Amygdala (tissue), 56 donors: ENCODE results near the gene SH3RF3.

Experiments
- DNase-seq, 56 donors: peaks; one replicate each; lab custom pipeline; 2025; lab: John Stamatoyannopoulos, UW

The SH3RF3 gene

GRCh38 chr2:109435901-109436598 lies 307.0 kb downstream of the SH3RF3 start:
- peak in 3 of 56 donors; percentile 12 to 19 (median 18) for DNase-seq

- no peak for DNase-seq
Observed at GRCh38 chr2:109436610-109437225, 307.7 kb downstream of the SH3RF3 start.

DNA sequence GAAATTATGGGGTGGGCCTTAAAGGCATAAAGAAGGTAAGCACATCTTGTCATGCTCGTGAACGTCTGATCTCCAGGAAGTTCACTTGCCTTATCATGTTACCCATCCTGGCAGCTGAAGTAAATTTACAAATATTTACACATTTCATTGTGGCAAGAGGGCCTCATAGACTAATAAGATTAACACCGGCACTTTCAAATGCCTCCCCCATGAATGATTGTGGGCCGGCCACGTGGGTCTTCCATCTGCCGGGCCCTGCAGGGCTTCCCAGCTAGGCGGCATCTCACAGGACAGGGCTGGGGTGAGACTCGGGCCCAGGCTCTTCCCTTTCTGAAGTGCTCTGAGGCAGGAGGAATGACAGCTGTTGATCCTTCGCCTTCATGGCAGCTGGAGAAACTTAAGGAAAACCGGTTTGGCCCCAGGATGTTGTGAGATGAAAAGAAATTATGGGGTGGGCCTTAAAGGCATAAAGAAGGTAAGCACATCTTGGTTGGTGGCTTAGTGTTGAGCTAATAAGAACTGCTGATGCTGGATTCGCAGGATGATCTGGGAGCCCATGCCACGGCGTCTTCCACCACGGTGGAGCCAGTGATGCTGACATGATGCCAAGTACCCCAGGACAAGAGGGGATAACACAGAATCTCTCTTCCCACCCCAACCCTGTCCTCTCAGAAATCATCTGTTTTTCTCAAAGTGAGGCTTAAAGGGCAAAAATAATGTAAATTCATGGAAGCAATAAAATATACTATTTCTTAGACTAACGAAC lies 308.5 kb downstream of the SH3RF3 start:
- DNase-seq, result no peak

GRCh38 chr2:109438146-109438545 lies 309.1 kb downstream of the SH3RF3 start:
- DNase-seq, result no peak

DNA sequence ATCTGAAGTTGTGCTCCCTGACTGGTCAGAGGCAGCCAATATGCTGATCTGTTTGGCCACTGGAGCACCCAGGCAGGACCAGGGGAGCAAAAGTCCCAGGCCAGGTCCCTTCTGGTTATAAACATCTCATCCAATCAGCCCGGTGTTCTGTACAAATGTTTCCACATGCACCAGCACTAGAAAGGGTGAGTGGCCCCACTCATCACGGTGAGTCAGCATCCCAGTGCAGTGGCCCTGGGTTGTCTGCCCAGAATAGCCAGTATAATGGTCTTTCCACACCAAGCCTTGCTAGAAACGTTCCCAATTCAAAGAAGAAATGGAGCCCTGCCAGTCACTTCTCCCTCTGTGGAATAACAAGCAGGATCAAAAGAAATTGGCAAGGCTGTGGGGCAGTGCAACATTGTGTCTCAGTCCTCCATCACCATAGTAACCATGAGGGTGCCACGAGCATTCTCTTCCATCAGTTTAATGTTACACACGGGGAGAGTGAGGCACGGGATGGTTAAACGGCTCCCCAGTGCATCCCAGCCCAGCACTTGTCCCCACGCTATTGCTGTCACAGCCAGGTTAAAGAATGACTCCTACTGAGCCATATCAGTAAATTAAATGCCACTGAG lies 309.9 kb downstream of the SH3RF3 start:
- DNase-seq, result peak in 45 of 56 donors; percentile 27 to 85 (median 57)

GRCh38 chr2:109439390-109439786 lies 310.4 kb downstream of the SH3RF3 start:
- DNase-seq, result no peak

DNA sequence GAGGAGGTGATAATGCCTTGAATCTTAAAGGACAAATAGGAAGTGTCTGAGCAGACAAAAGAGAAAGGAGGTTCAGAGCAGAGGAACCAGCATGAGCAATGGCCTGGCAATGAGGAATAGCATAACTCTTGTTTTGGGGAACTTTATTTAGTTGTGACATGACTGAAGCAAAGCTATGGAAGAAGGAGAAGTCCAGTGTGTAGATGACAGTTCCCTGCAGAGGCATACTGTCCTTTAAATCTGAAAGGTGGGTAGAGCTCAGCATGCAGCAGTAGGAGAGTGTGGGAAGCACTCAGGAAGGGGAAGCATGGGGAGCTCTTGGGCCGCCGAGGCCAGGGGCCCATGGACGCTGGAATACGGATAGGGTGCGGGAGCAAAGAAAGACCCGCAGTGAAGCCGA lies 311.0 kb downstream of the SH3RF3 start:
- peak in 1 of 56 donors; percentile 16 for DNase-seq

DNA sequence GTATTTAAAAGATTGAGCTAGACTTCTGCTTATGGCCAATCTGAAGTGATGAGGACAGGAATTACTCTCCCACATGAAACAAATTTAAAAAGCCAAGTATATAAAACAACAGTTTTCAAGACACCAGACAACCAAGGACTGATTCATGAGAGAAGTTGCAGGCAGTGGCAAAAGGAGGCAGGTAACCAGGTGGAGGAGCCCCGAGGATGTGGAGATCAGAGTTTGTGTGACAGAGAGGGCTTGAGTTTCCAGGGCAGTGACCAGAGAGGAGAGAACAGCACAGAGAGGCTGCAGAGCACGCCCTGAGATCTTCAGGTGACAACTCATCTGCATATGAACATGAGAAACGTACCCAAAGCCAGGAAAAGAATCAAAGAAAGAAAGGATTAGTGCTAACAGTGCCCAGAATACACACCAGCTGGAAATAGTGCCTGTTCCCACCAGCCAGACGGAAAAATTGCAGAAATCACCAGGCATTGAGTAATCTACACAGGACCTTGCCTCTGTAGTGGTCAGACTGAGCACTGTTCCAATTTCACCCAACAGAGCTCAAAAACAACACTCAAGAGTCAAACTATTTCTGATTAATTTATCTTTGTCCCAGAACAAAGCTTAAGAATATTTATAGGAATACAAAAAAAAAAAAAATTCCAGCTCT lies 311.6 kb downstream of the SH3RF3 start:
- no peak for DNase-seq

- DNase-seq, result no peak
Observed at GRCh38 chr2:109442715-109443319, 313.8 kb downstream of the SH3RF3 start.

- no peak for DNase-seq
Observed at GRCh38 chr2:109444916-109445315, 315.9 kb downstream of the SH3RF3 start.

DNA sequence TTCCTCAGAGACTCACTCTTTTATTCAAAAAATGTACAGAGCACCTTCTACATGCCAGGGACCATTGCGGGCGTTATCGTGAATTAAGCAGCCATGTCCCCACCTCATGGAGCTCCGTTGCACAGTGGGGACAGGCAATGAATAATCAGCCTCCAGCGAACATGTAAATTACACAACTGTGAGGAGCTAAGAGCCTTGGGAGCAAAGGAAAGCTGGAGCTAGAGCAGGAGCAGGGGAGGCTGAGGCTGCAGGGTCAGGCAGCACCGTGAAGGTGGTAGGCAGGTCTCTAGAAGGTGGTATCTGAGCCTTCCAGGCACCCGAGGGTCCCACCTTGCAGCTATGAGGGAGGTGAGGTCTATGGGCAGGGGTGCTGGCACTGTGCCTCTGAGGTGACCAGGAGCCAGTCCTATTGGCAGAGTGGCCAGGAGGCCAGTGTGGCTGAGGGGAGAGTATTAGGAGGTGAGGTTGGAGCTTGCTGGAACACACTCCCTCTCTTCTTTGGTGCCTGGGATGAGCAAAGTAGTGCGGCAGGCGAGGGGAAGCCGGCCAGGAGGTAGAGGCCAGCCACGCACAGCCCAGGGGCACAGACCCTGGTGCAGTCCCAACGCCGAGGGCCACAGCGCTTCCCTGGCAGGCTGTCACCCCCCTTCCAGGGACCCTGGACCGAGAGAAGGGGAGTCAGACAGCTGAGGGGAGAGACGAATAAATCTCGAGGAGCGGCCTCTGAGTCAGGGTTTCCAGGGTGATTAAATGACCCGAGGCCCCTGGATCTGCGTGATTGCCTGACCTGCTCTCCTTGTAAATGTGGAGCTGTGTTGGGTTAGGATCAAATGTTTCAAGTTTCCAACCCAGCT lies 317.5 kb downstream of the SH3RF3 start:
- DNase-seq, result no peak

- DNase-seq, result no peak
Observed at GRCh38 chr2:109447251-109447661, 318.3 kb downstream of the SH3RF3 start.

DNA sequence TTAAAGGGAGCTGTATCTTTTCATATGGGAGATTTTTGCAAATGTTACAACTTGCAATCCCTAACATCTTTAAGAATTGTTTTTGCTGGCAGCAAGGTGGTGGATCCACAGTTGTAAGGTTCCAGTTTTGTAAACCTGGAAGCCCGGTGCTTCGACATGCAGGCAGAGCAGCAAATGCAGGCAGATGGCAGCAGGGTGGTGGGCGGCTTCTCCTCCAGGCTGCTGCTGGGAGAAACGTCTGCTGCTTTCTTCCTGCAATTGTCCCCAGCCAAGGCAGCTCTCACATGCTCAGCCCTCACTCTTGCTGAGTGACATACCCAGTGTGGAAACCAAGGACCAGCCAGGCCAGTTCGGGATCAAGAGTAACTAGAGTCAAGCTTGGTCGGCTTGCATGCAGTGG lies 318.8 kb downstream of the SH3RF3 start:
- DNase-seq, result peak in 19 of 56 donors; percentile 19 to 58 (median 36)

DNA sequence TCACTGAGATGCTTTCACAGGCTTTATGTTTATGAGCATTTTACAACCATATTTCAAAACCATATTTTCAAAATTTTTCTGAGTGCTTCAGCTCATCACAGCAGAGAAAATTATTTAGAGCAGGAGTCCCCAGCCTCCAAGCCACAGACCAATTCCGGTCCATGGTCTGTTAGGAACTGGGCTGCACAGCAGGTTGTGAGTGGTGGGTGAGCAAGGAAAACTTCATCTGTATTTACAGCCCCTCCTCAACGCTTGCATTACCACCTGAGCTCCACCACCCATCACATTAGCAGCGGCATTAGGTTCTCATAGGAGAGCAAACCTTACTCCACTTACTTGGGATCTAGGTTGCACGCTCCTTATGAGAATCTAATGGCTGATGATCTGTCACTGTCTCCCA lies 319.2 kb downstream of the SH3RF3 start:
- DNase-seq, result no peak

GRCh38 chr2:109448946-109449788 lies 320.2 kb downstream of the SH3RF3 start:
- DNase-seq, result peak in 15 of 56 donors; percentile 5 to 36 (median 24)

DNA sequence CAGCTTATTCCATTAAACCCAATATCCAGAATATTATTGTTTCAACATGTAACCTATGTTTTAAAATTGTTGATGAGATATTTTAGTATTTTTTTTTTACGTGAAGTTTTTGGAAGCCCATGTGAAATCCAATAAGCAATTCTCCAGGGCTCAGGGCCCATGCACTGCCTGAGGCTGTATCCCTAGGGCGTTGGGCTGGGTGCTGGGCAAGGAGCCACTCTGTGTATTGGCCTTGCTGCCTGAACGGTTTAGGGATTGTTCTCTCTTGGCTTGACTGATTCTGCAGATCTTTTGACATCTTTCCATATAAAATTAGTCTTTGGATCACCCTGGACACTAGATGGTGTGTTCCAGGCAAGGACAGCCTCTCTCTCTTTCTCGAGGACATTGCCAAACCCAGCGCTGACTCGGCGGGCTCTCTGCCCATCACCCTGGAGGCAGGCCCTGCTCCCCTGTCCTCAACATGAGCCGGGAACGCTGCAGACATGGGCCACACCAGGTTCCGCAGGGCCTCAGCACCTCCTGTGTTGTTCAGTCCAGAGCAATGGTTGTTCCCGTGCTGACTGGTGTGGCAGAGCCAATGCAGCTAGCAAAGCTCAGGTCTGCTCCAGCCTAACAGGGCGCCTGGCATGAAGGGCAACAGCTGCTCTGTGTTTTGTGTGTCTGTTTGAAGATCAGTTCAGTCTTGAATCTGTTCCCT lies 321.7 kb downstream of the SH3RF3 start:
- DNase-seq, result peak in 11 of 56 donors; percentile 16 to 38 (median 23)

DNA sequence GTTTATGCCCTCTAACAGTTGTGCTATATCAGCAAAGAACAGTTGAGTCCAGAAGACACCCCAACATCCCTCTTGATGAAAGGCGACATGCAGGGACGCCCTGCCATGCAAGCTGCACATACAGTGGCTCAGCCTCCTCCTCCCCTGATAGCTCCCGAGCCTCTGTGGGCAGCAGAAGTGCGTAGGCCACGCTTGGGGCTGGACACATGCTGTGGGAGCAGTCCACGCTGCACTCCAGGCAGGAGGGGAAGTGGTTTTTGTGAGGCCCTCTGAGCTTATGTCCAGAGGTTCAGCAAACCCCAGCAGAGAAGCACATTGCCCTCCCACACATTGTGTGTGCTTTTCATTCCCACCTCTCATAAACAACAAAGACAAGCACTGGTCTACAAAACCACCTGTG lies 322.7 kb downstream of the SH3RF3 start:
- DNase-seq, result peak in 9 of 56 donors; percentile 17 to 44 (median 19)
